ENCODE results near the gene CXCR3.

Gene CXCR3

GRCh38 chrX:71579990-71580380 is 38.3 kb downstream of the CXCR3 start:
- Histone ChIP-seq H3K27me3 (ENCODE audit: insufficient read depth, low read depth) (no peaks in the 10 kb centered on the region), H4K20me1 (ENCODE audit: insufficient read depth) (no peaks in the 10 kb centered on the region), H3K79me2 (ENCODE audit: insufficient read depth, low read depth) (no peaks in the 10 kb centered on the region), H3K9ac (no peak overlapping the region), H3K36me3 (ENCODE audit: insufficient read depth) (no peaks in the 10 kb centered on the region), H3K4me3 (IDR thresholded peaks at IDR 0.05; ENCODE audit: insufficient read depth, low read depth, low read length) (no peak overlapping the region), H3K4me1 (ENCODE audit: low read depth, poor library complexity, severe bottlenecking) (no peaks in the 10 kb centered on the region), H3K4me2 (no peak overlapping the region), H2AFZ (ENCODE audit: low read depth) (no peak overlapping the region), H3K27ac (no peak overlapping the region)
- no peak for TF ChIP-seq CTCF (conservative IDR thresholded peaks at IDR 0.05; ENCODE audit: low read depth, low read length)

- H4K20me1 ChIP-seq (ENCODE audit: insufficient read depth), result no peaks in the 10 kb centered on the region
- no peak for TF ChIP-seq CTCF (conservative IDR thresholded peaks at IDR 0.05; ENCODE audit: low read depth, low read length)
- no peak overlapping the region for H3K4me3 ChIP-seq (IDR thresholded peaks at IDR 0.05; ENCODE audit: insufficient read depth, low read depth, low read length)
Observed at GRCh38 chrX:71579136-71579989, 38.9 kb downstream of the CXCR3 start.

GRCh38 chrX:71578253-71579135 is 39.8 kb downstream of the CXCR3 start, which contains the start of gene GCNA:
TSS of gene GCNA (plus strand) at chrX:71578437. CDS start at chrX:71580822, 2,385 bp downstream.
- Histone ChIP-seq H3K36me3 (ENCODE audit: insufficient read depth) (no peaks in the 10 kb centered on the region), H4K20me1 (ENCODE audit: insufficient read depth) (no peaks in the 10 kb centered on the region), H3K9ac (no peak within 1 kb of the TSS), H2AFZ (ENCODE audit: low read depth) (no peak within 1 kb of the TSS), H3K27ac (no peak within 1 kb of the TSS), H3K4me1 (ENCODE audit: low read depth, poor library complexity, severe bottlenecking) (no peaks in the 10 kb centered on the region), H3K79me2 (ENCODE audit: insufficient read depth, low read depth) (no peaks in the 10 kb centered on the region), H3K4me2 (no peak within 1 kb of the TSS), H3K4me3 (IDR thresholded peaks at IDR 0.05; ENCODE audit: insufficient read depth, low read depth, low read length) (no peak within 1 kb of the TSS), H3K27me3 (ENCODE audit: insufficient read depth, low read depth) (no peaks in the 10 kb centered on the region)
- TF ChIP-seq CTCF (conservative IDR thresholded peaks at IDR 0.05; ENCODE audit: low read depth, low read length), result no peak

More at GRCh38 chrX:71579136-71579989, 38.9 kb downstream of the CXCR3 start:
- Histone ChIP-seq H3K27ac (no peak overlapping the region), H3K79me2 (ENCODE audit: insufficient read depth, low read depth) (no peaks in the 10 kb centered on the region), H3K4me1 (ENCODE audit: low read depth, poor library complexity, severe bottlenecking) (no peaks in the 10 kb centered on the region), H3K27me3 (ENCODE audit: insufficient read depth, low read depth) (no peaks in the 10 kb centered on the region), H3K36me3 (ENCODE audit: insufficient read depth) (no peaks in the 10 kb centered on the region), H3K9ac (no peak overlapping the region), H2AFZ (ENCODE audit: low read depth) (no peak overlapping the region), H3K4me2 (no peak overlapping the region)

GRCh38 chrX:71577682-71578081 is 40.6 kb downstream of the CXCR3 start:
- TF ChIP-seq CTCF (conservative IDR thresholded peaks at IDR 0.05; ENCODE audit: low read depth, low read length), result no peak
- H3K4me1 ChIP-seq (ENCODE audit: low read depth, poor library complexity, severe bottlenecking), result no peaks in the 10 kb centered on the region
- no peaks in the 10 kb centered on the region; the same call in 1 of the 2 replicates for H3K36me3 ChIP-seq (ENCODE audit: insufficient read depth)
- H3K4me2 ChIP-seq, result no peak overlapping the region
- H4K20me1 ChIP-seq (ENCODE audit: insufficient read depth), result no peaks in the 10 kb centered on the region
- no peaks in the 10 kb centered on the region for H3K79me2 ChIP-seq (ENCODE audit: insufficient read depth, low read depth)
- no peaks in the 10 kb centered on the region for H3K27me3 ChIP-seq (ENCODE audit: insufficient read depth, low read depth)
- H3K27ac ChIP-seq, result no peak overlapping the region
- no peak overlapping the region for H2AFZ ChIP-seq (ENCODE audit: low read depth)
- no peak overlapping the region for H3K4me3 ChIP-seq (IDR thresholded peaks at IDR 0.05; ENCODE audit: insufficient read depth, low read depth, low read length)
- H3K9ac ChIP-seq, result no peak overlapping the region
